Retinal pigment epithelial cell (primary cell): Measurements from ENCODE around the gene LAMA5.

Experiments used
- DNase-seq: peaks from one replicate; pipeline ENCODE4 v3.0.0-alpha.2; 2010; ENCODE audit warnings: low read depth
- H3K4me3 ChIP-seq: 2 replicates; pipeline ENCODE4 v1.5.1; 2011; ENCODE audit warnings: mild to moderate bottlenecking, low read length, control low read depth, moderate library complexity
- CTCF ChIP-seq: conservative IDR thresholded peaks from 2 replicates; pipeline ENCODE4 v1.5.1; 2011; ENCODE audit warnings: low read depth, low read length, control low read depth, inconsistent platforms

Gene LAMA5

DNA sequence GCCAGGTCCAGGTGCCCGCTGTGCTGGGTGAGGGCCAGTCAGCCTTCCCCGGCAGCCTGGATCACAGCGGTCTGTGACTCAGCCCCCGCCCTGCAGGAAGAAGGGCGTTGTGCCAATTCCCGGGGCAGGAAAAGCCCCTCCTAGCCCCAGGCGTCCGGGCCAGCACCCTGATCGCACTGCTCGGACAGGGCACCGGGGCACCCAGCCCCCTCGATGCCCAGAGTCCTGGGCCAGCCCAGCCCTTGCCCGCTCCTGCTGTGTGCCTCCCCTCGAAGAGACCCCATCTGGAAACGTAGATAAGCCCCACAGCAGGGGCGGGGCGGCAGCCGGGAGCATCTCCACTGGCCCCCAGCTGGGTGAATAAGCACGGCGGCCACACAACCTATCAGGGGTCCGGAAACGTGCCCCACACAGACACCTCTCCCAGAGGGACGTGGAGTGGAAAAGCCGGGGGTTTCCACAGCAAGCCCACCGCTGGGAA lies 9.9 kb downstream of the LAMA5 start:
- no peak overlapping the region for H3K4me3 ChIP-seq
- DNase-seq: no peak
- no peak for TF ChIP-seq CTCF

DNA sequence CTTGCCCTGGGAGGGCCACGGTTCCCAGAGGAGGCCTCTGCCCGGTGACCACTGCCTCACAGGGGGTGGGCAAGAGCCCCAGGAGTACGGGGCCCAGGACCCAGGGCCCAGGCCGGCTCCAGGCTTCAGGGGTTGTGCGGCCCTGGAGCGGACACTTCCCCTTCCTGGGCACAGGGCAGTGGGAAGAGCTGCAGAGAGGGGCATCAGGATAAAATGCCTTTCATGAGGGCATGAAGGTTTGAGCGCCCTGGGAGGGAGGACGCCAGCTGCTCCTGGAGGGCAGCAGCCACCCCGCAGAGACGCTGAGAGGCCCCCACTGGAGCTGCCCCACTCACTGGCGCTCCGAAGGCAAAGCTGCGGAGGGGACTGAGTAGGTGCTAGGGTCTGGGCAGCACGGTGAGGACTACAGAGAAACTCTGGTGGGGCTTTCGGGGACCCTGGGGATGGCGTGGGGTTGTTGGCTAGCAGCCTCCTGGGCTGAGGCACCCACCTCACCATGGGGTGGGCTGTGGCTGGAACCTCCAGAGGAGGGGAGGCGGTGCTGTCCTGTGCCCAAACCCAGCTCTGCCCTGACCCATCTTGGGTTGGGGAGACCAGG lies 10.4 kb downstream of the LAMA5 start:
- no peak for DNase-seq
- no peak overlapping the region for H3K4me3 ChIP-seq
- TF ChIP-seq CTCF: no peak

- no peak for DNase-seq
- no peak for TF ChIP-seq CTCF
- H3K4me3 ChIP-seq: no peak overlapping the region
Measured at GRCh38 chr20:62355878-62356588, 11.1 kb downstream of the LAMA5 start.

GRCh38 chr20:62355516-62355877 lies 11.6 kb downstream of the LAMA5 start:
- DNase-seq: no peak
- TF ChIP-seq CTCF: no peak
- H3K4me3 ChIP-seq: no peak overlapping the region

GRCh38 chr20:62354811-62355341 lies 12.2 kb downstream of the LAMA5 start:
- no peak for TF ChIP-seq CTCF
- DNase-seq: no peak
- H3K4me3 ChIP-seq: no peak overlapping the region

DNA sequence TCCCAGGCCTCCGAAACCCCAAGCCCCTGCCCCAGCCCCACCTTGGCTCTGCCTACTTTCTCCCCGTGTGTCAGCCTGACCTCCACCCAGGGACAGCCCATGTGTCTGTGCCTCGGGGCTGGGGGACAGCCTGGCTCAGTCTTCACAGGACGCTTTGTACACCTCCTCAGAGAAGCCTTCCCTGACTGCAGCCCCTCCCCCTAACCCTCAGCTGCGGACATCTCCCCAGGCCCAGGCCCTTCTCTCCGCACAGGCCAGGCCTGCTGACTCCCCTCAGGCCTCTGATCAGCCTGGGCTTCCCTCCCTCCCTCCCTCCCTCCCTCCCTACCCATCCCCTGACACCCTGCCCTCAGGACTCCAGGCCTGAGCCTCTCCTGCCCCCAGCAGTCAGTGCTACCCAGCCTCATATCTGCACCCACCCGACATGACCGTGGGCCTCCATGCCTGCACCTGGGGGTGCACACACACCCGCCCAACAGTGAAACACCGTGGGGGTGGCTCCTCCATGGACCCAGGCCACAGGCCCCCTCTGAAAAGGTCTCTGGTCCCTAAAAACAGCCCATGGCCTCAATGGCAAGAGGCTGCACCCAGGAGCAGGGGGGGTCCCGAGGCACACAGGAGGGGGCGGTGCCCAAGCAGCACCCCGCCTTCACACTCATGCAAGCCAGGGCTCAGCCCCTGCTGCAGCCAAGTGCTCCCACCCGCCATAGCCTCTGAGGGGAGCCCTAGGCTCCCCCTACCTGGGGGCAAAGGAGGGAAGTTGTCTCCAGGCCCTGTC lies 12.9 kb downstream of the LAMA5 start:
- no peak for DNase-seq
- TF ChIP-seq CTCF: no peak
- no peak overlapping the region for H3K4me3 ChIP-seq
